ENCODE results near the gene PITX1.
"Not testable (repeated sequence)": the region's sequence is repeated elsewhere in the genome, so short reads cannot be mapped to it uniquely, and the experiment has no call there.

The PITX1 gene

GRCh38 chr5:135033901-135034235, at the start of gene PITX1:
Gene PITX1 (minus strand): TSS chr5:135034228. CDS start chr5:135033881, 347 bp downstream.
- no peak for DNase-seq (ENCODE audit: low read depth)

DNA sequence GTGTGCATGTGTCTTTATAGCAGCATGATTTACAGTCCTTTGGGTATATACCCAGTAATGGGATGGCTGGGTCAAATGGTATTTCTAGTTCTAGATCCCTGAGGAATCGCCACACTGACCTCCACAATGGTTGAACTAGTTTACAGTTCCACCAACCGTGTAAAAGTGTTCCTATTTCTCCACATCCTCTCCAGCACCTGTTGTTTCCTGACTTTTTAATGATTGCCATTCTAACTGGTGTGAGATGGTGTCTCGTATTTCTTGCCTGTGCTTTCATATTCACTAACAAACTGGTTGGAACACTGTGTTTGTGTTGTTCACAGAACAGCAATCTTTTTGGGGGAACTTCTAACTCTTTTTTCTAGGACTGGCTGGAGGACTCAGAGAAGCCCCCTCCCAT, 49.3 kb upstream of the PITX1 start:
- DNase-seq (ENCODE audit: low read depth) = not testable (repeated sequence)

DNA sequence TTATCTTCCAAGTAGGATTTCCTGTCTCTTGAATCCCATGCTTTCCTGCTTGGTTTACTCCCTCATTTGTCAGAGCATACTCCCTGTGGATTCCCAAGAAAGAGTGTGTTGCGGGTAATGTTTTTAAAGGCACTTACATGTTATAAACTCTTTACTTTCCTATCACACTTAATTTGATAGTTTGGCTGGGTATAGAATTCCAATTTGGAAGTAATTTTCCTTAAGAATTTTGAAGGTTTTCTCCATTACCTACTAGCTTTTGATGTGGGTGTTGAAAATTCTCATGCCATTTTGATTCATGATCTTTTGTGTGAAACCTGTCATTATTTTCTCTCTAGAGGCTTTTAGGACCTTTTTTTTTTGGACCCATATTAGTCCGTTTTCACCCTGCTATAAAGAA, 47.2 kb upstream of the PITX1 start:
- DNase-seq (ENCODE audit: low read depth) = no peak

GRCh38 chr5:135079760-135080159, 45.7 kb upstream of the PITX1 start:
- DNase-seq (ENCODE audit: low read depth) = no peak

GRCh38 chr5:135079099-135079681, 45.2 kb upstream of the PITX1 start:
- no peak for DNase-seq (ENCODE audit: low read depth)

DNA sequence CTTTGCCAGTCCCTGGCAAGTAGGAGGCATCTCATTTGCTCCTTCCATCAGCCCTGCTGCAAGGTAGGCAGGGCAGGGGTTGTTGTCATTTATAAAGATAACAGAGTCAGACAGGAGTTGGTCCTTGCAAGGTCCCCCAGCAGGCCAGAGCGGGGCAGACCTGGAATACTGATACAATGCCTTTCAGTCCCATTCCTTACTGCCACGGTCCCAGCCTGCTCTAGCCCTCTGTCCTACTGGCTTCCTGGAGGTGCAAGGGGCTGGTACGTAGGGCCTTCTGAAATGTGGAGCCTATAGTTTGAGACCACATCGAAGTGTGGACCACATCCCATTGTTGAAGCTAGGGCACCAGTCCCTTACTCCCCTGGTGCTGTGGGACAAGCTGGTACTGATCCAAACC, 42.8 kb upstream of the PITX1 start:
- no peak for DNase-seq (ENCODE audit: low read depth)

DNA sequence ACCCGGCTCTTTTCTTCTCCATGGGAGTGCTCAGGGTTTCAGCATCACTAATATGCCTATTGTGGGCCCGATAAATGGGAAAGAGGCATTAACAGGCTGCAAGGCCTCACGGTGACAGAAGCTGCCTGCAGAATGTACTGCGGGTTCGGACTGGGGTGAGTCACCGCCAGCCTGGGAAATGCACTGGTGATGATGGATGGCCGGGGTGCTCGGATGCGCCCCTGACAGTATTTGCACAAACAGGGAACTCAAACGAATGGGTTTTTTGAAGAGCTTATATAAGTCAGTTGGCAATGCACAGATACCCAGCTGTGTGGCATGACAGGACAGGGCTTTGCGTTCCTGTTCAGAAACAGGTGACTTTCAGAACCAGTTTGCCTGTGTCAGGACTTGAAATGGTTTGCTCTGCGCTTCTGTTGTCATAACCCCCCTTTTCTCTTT, 42.0 kb upstream of the PITX1 start:
- no peak for DNase-seq (ENCODE audit: low read depth)

- no peak for DNase-seq (ENCODE audit: low read depth)
Measured at GRCh38 chr5:135075621-135076020, 41.6 kb upstream of the PITX1 start.

GRCh38 chr5:135073761-135074345, 39.8 kb upstream of the PITX1 start:
- no peak for DNase-seq (ENCODE audit: low read depth)

DNA sequence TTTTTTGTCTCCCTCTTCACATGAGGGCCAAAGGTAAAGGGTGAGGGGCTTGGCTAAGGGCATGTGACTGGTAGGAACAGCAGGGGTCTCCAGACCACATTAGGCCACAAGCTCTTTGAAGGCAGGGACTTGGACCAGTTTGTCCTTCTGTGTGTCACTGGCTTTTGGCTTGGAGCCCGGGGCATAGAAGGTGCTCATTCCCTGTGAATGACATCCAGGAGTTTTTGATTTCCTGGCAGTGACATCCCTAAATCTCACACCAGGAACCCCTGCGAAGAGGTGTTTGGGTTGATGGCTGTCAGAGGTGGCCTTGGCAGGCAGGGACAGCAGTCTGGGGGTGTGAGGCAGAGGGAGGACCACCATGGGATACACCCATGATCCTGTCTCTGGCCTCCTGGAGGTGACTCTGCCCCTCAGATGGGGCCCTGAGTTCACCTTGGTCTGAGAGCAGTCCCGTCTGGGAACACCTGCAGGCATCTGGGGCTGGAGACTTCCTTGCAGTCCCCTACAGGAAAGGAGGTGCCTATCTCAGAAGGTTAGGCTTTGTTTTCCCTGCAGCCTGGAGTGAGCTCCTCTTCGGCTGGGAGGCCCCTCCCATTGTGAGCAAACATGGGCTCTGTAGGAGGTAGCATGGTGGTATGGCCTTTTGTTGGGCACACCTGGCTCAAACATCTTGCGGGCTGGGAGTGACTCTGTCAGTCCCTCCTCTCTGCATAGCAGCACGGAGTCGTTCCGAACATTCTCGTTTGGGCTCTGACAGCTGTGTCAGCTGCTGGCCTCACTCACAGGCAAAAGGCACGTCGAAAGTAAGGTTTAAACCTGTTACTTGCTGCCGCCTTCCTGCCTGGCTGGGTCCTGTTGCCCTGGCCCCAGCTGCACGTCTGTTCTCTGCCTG, 38.6 kb upstream of the PITX1 start:
- DNase-seq (ENCODE audit: low read depth) = no peak

- DNase-seq (ENCODE audit: low read depth) = no peak
Measured at GRCh38 chr5:135071311-135071710, 37.3 kb upstream of the PITX1 start.

- DNase-seq (ENCODE audit: low read depth) = no peak
Measured at GRCh38 chr5:135069895-135070657, 36.0 kb upstream of the PITX1 start.

- DNase-seq (ENCODE audit: low read depth) = no peak
Measured at GRCh38 chr5:135069016-135069770, 35.2 kb upstream of the PITX1 start.

- DNase-seq (ENCODE audit: low read depth) = no peak
Measured at GRCh38 chr5:135067587-135067986, 33.6 kb upstream of the PITX1 start.

GRCh38 chr5:135066781-135067180, 32.8 kb upstream of the PITX1 start:
- no peak for DNase-seq (ENCODE audit: low read depth)

GRCh38 chr5:135065306-135066265, 31.6 kb upstream of the PITX1 start:
- DNase-seq (ENCODE audit: low read depth) = no peak

DNA sequence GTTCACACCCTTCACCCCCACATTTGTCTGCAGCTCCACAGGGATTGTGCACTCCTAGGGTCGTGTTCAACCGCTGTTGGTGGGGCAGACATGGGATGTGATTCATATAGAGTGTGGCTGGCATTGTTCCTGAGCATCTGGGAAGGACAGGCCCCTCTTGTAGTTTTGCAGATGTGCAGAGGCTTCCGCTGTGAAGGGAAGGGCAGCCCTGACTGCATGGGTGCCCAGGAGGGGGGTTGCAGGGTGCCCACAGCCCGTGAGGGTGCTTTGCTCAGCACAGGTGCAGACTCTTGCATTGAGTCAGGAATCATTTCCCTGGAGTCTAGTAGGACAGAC, 30.2 kb upstream of the PITX1 start:
- no peak for DNase-seq (ENCODE audit: low read depth)

GRCh38 chr5:135063511-135064234, 29.6 kb upstream of the PITX1 start:
- DNase-seq (ENCODE audit: low read depth) = no peak

GRCh38 chr5:135063056-135063445, 29.0 kb upstream of the PITX1 start:
- no peak for DNase-seq (ENCODE audit: low read depth)
